Measurements from ENCODE around the gene TSHZ1.

The TSHZ1 gene

DNA sequence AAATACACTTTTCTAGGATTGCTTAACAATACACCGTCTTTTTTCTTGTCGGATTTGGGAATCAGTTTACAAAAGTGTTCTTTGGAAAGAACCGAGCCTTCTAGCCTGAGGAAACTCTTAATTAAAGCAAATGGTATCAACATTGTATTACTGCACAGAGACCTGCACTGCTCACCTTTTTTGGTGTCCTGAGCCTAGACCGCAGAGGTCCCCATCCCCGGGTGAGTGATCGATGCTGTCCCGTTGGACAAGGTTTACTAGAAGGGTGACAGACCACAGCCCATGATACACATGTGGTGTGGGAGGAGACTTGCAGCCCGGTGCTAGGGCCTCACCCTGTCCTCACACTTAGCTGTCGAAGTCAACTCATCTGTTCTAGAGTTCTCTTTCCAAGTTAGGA lies 55.3 kb downstream of the TSHZ1 start:
- Histone ChIP-seq H3K9me3 (ENCODE audit: severe bottlenecking) (no peaks in the 10 kb centered on the region), H3K4me3 (ENCODE audit: low read depth, low read length) (no peak overlapping the region), H3K36me3 (no peaks in the 10 kb centered on the region), H3K27me3 (ENCODE audit: insufficient read depth, low read depth, severe bottlenecking) (no peaks in the 10 kb centered on the region), H3K27ac (no peak overlapping the region)
- TF ChIP-seq, protein P1, sequence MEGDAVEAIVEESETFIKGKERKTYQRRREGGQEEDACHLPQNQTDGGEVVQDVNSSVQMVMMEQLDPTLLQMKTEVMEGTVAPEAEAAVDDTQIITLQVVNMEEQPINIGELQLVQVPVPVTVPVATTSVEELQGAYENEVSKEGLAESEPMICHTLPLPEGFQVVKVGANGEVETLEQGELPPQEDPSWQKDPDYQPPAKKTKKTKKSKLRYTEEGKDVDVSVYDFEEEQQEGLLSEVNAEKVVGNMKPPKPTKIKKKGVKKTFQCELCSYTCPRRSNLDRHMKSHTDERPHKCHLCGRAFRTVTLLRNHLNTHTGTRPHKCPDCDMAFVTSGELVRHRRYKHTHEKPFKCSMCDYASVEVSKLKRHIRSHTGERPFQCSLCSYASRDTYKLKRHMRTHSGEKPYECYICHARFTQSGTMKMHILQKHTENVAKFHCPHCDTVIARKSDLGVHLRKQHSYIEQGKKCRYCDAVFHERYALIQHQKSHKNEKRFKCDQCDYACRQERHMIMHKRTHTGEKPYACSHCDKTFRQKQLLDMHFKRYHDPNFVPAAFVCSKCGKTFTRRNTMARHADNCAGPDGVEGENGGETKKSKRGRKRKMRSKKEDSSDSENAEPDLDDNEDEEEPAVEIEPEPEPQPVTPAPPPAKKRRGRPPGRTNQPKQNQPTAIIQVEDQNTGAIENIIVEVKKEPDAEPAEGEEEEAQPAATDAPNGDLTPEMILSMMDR (IDR thresholded peaks at IDR 0.05; ENCODE audit: low read depth, low read length) = no peak
- DNase-seq = no peak

DNA sequence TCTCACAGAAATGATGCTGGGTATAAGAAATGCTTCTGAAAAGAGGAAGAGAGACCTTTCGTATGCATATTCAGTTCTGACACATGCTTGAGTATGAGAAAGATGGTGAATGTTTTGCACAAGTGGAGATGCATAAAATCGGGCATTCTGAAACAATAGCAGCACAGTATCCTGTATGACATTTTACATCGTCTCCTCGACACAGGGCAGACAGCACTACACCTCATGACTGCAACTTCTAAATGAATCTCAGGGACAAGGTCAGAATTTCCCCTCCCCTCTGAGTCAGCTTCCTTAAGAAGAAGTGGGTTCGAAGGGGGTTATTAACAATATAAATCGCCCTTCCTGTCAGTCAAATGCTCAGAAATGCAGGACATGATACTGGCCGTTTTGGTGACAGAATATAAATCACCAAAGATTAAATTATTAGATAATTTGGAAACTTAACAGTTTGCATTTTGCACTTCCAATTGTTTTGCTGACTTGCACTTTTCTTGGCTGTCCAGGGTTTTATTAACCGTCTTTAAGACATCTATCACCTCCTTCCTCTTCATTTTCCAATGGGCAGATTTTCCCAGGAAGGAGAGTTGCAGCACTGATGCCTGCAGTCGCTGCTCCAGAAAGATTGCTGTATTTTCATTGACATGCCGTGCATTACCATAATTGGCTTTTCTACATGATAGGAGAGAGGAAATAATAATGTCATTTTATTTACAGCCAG lies 57.2 kb downstream of the TSHZ1 start:
- H3K27me3 ChIP-seq (ENCODE audit: insufficient read depth, low read depth, severe bottlenecking) = no peaks in the 10 kb centered on the region
- TF ChIP-seq, protein P1 (IDR thresholded peaks at IDR 0.05; ENCODE audit: low read depth, low read length) = no peak
- H3K9me3 ChIP-seq (ENCODE audit: severe bottlenecking) = no peaks in the 10 kb centered on the region
- H3K4me3 ChIP-seq (ENCODE audit: low read depth, low read length) = no peak overlapping the region
- no peak for DNase-seq
- H3K27ac ChIP-seq = no peak overlapping the region
- H3K36me3 ChIP-seq = no peaks in the 10 kb centered on the region

DNA sequence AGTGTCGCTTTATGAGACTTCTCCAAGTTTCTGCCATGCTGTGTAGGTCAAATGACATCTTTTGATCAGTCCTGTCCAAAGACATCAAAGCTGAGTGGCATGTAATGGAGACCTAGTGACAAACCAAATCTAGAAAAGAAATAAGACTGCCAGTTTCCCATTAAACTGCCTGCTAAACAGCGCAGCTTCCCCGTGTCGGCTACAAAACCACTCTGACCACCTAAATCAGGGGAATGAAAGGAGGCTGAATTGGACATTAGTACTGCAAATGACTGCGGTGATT lies 57.7 kb downstream of the TSHZ1 start:
- TF ChIP-seq, protein P1 (IDR thresholded peaks at IDR 0.05; ENCODE audit: low read depth, low read length) = no peak
- H3K27ac ChIP-seq = no peak overlapping the region
- no peaks in the 10 kb centered on the region for H3K9me3 ChIP-seq (ENCODE audit: severe bottlenecking)
- DNase-seq = no peak
- no peak overlapping the region for H3K4me3 ChIP-seq (ENCODE audit: low read depth, low read length)
- no peaks in the 10 kb centered on the region for H3K27me3 ChIP-seq (ENCODE audit: insufficient read depth, low read depth, severe bottlenecking)
- H3K36me3 ChIP-seq = no peaks in the 10 kb centered on the region

DNA sequence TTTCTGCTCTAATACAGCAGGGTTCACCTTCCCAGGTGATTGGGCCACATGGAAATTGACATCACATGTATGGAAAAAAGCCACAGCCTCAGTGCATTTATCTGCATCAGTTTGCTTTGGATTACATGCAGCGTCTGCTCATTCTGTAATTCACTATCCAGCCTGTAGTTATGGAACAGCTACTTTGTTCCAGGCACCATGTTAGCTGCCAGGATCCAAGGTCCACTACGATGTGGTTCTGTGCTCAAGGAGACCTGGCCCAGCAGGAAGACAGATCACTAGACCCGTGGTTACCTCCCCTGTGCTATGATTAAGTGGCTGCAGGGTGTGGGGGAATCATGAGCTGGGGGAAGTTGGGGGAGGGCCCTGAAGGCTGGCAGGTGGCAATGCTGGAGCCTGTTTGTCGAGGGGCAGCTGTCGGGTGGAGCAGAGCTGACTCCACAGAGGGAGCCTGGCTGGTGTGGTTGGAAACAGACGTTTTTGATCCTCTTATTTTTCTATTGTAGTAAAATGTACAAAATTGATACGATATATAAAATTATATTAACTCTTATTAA lies 58.6 kb downstream of the TSHZ1 start:
- TF ChIP-seq, protein P1 (IDR thresholded peaks at IDR 0.05; ENCODE audit: low read depth, low read length) = 0 out of 2 replicates have a peak, but pooled peaks have one; percentile 2
- H3K36me3 ChIP-seq = no peaks in the 10 kb centered on the region
- peak; percentile 64 for DNase-seq
- no peaks in the 10 kb centered on the region for H3K27me3 ChIP-seq (ENCODE audit: insufficient read depth, low read depth, severe bottlenecking)
- no peaks in the 10 kb centered on the region for H3K9me3 ChIP-seq (ENCODE audit: severe bottlenecking)
- no peak overlapping the region for H3K4me3 ChIP-seq (ENCODE audit: low read depth, low read length)
- H3K27ac ChIP-seq = no peak overlapping the region; the same call in 1 of the 2 replicates

DNA sequence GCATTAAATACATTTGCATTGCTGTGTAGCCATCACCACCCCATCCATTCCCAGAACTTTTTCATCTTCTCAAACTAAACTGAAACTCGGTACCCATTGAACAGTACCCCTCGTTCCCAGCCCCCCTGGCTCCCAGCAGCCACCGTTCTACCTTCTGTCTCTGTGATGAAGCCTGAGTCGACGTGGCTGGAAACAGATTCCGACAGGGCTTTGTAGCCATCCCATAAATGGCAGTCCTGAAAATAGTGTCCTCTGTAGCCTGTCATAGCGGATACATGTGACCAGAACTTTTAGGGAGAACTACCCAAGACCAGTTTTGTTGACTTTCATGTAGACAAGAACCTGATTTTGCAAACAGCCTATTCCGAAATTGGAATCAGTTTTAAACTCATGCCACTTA lies 59.1 kb downstream of the TSHZ1 start:
- Histone ChIP-seq H3K4me3 (ENCODE audit: low read depth, low read length) (no peak overlapping the region), H3K36me3 (no peaks in the 10 kb centered on the region), H3K27me3 (ENCODE audit: insufficient read depth, low read depth, severe bottlenecking) (no peaks in the 10 kb centered on the region), H3K27ac (no peak overlapping the region), H3K9me3 (ENCODE audit: severe bottlenecking) (no peaks in the 10 kb centered on the region)
- DNase-seq = no peak
- TF ChIP-seq, protein P1 (IDR thresholded peaks at IDR 0.05; ENCODE audit: low read depth, low read length) = no peak

DNA sequence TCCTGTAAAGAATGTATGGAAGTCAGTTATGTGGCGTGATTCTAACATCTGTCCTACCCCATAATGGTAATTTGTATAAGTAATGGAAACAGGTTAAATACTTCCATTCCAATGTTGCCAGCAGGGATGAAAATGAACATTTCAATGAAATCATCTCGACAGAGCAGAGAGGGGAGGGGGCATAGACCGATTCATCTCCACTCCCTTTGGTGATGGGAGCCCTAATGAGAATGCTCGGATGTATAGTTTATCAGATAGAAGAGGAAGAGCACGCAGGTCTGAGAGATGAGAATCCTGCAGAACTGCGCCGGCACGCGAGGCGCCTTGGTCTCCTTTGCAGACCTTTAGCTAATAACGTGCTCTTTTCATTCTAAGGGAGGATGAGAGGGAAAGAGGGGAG lies 61.4 kb downstream of the TSHZ1 start:
- H3K27ac ChIP-seq = no peak overlapping the region
- no peaks in the 10 kb centered on the region for H3K27me3 ChIP-seq (ENCODE audit: insufficient read depth, low read depth, severe bottlenecking)
- TF ChIP-seq, protein P1 (IDR thresholded peaks at IDR 0.05; ENCODE audit: low read depth, low read length) = no peak
- no peak for DNase-seq
- H3K9me3 ChIP-seq (ENCODE audit: severe bottlenecking) = no peaks in the 10 kb centered on the region
- H3K4me3 ChIP-seq (ENCODE audit: low read depth, low read length) = no peak overlapping the region
- no peaks in the 10 kb centered on the region for H3K36me3 ChIP-seq

Data from WERI-Rb-1 (cell line).